WTC11 (cell line): ENCODE results near the gene DYNLT3. TPM values are rescaled to one million over a fixed set of nuclear protein-coding genes. Genes with fewer than 3 reads are reported as not detected.

Experiments
- ATAC-seq: fragments of 200-7000 bp; cut with Tn5 transposase; 2 replicates; pipeline ENCODE4 v1.10.0; 2021; ENCODE audit warnings: mild to moderate bottlenecking, moderate library complexity
- CTCF ChIA-PET: fragments of 300-600 bp; sonication (Branson Sonifier 250); formaldehyde crosslinking; loops from one replicate; lab custom pipeline; 2021; ENCODE audit warnings: antibody characterized with exemption; lab: Charles Lee
- POLR2A ChIA-PET: fragments of 350-600 bp; sonication (Branson Sonifier 250); formaldehyde crosslinking; loops from one replicate; lab custom pipeline; 2021; ENCODE audit warnings: antibody characterized with exemption; lab: Charles Lee
- DNase-seq: peaks from one replicate; pipeline ENCODE4 v3.0.0; 2021; ENCODE audit warnings: low spot score
- H3K27ac Mint-ChIP-seq: 2 replicates; pipeline ENCODE4 v1.8.0; 2021; ENCODE audit warnings: mixed read lengths
- H3K27me3 Mint-ChIP-seq: 2 replicates; pipeline ENCODE4 v1.8.0; 2021; ENCODE audit warnings: low read depth, mild to moderate bottlenecking, moderate library complexity, mixed read lengths
- H3K36me3 Mint-ChIP-seq: 2 replicates; pipeline ENCODE4 v1.8.0; 2021; ENCODE audit warnings: mixed read lengths
- H3K4me1 Mint-ChIP-seq: 2 replicates; pipeline ENCODE4 v1.8.0; 2022; ENCODE audit warnings: mixed read lengths
- H3K4me3 Mint-ChIP-seq: 2 replicates; pipeline ENCODE4 v1.8.0; 2021; ENCODE audit warnings: mild to moderate bottlenecking, moderate library complexity, mixed read lengths
- H3K9me3 Mint-ChIP-seq: 2 replicates; pipeline ENCODE4 v1.8.0; 2021; ENCODE audit warnings: mixed read lengths
- CREB1 ChIP-seq: sonication (generic); formaldehyde crosslinking; IDR thresholded peaks from 2 replicates; pipeline ENCODE4 v1.8.0; 2023; ENCODE audit warnings: mild to moderate bottlenecking, missing genetic modification reagents
- ETV6 ChIP-seq: sonication (generic); formaldehyde crosslinking; IDR thresholded peaks from 2 replicates; pipeline ENCODE4 v1.8.1; 2022; ENCODE audit warnings: mild to moderate bottlenecking, missing genetic modification reagents
- FOXP1 ChIP-seq: sonication (generic); formaldehyde crosslinking; IDR thresholded peaks from 2 replicates; pipeline ENCODE4 v1.8.0; 2022; ENCODE audit warnings: missing genetic modification reagents, mild to moderate bottlenecking, moderate library complexity, borderline replicate concordance
- GTF2I ChIP-seq: fragments of 250-450 bp; sonication (Bioruptor Pico); conservative IDR thresholded peaks from 2 replicates; pipeline ENCODE4 v1.4.0; 2021; ENCODE audit warnings: mild to moderate bottlenecking
- JUN ChIP-seq: sonication (generic); formaldehyde crosslinking; IDR thresholded peaks from 2 replicates; pipeline ENCODE4 v1.8.0; 2023; ENCODE audit warnings: mild to moderate bottlenecking, missing genetic modification reagents
- NFYB ChIP-seq: sonication (generic); formaldehyde crosslinking; conservative IDR thresholded peaks from 2 replicates; pipeline ENCODE4 v1.8.0; 2022; ENCODE audit warnings: low read depth, missing genetic modification reagents
- NR3C1 ChIP-seq: sonication (generic); formaldehyde crosslinking; conservative IDR thresholded peaks from 2 replicates; pipeline ENCODE4 v1.8.1; 2023; ENCODE audit warnings: low read depth, mild to moderate bottlenecking, missing genetic modification reagents
- OVOL2 ChIP-seq: fragments of 250-450 bp; sonication (Bioruptor Pico); IDR thresholded peaks from 2 replicates; pipeline ENCODE4 v1.9.0; 2021; ENCODE audit warnings: mild to moderate bottlenecking, borderline replicate concordance
- SMAD3 ChIP-seq: sonication (generic); formaldehyde crosslinking; IDR thresholded peaks from 2 replicates; pipeline ENCODE4 v1.8.0; 2022; ENCODE audit warnings: missing genetic modification reagents, mild to moderate bottlenecking, borderline replicate concordance
- SOX15 ChIP-seq: fragments of 250-450 bp; sonication (Bioruptor Pico); IDR thresholded peaks from 2 replicates; pipeline ENCODE4 v1.9.0; 2021; ENCODE audit warnings: mild to moderate bottlenecking
- TEAD4 ChIP-seq: sonication (generic); formaldehyde crosslinking; IDR thresholded peaks from 2 replicates; pipeline ENCODE4 v1.8.0; 2022; ENCODE audit warnings: mild to moderate bottlenecking, missing genetic modification reagents
- ZNF232 ChIP-seq: sonication (generic); formaldehyde crosslinking; IDR thresholded peaks from 2 replicates; pipeline ENCODE4 v1.8.0; 2022; ENCODE audit warnings: mild to moderate bottlenecking, missing genetic modification reagents
- total RNA-seq: library from RNA; stranded (reverse); gene quantifications from 3 replicates; pipeline ENCODE4 v1.2.3, GENCODE V29; 2021
- TF ChIP-seq, protein P1 (sequence below): sonication (generic); formaldehyde crosslinking; IDR thresholded peaks from 2 replicates; pipeline ENCODE4 v1.8.1; 2023; ENCODE audit warnings: mild to moderate bottlenecking, missing genetic modification reagents
- TF ChIP-seq, protein P2 (sequence below): sonication (generic); formaldehyde crosslinking; IDR thresholded peaks from 2 replicates; pipeline ENCODE4 v1.8.1; 2022; ENCODE audit warnings: missing genetic modification reagents, borderline replicate concordance
- TF ChIP-seq, protein P3 (sequence below): fragments of 250-450 bp; sonication (Bioruptor Pico); IDR thresholded peaks from 2 replicates; pipeline ENCODE4 v1.9.0; 2021; ENCODE audit warnings: mild to moderate bottlenecking
- TF ChIP-seq, protein P4 (sequence below): sonication (generic); formaldehyde crosslinking; conservative IDR thresholded peaks from 2 replicates; pipeline ENCODE4 v1.8.1; 2022; ENCODE audit warnings: mild to moderate bottlenecking, missing genetic modification reagents
- TF ChIP-seq, protein P5 (sequence below): sonication (generic); formaldehyde crosslinking; IDR thresholded peaks from 2 replicates; pipeline ENCODE4 v1.8.1; 2023; ENCODE audit warnings: mild to moderate bottlenecking, moderate library complexity, missing genetic modification reagents
- TF ChIP-seq, protein P6 (sequence below): sonication (generic); formaldehyde crosslinking; IDR thresholded peaks from 2 replicates; pipeline ENCODE4 v1.8.0; 2022; ENCODE audit warnings: mild to moderate bottlenecking, missing genetic modification reagents
- TF ChIP-seq, protein P7 (sequence below): sonication (generic); formaldehyde crosslinking; IDR thresholded peaks from 2 replicates; pipeline ENCODE4 v1.8.1; 2022; ENCODE audit warnings: low read depth, missing genetic modification reagents, borderline replicate concordance
- TF ChIP-seq, protein P8 (sequence below): fragments of 250-450 bp; sonication (Bioruptor Pico); IDR thresholded peaks from 2 replicates; pipeline ENCODE4 v1.9.0; 2021; ENCODE audit warnings: mild to moderate bottlenecking, borderline replicate concordance

DYNLT3 gene
- total RNA-seq, 1 experiment from 2014 or later = 5.1 TPM

DNA sequence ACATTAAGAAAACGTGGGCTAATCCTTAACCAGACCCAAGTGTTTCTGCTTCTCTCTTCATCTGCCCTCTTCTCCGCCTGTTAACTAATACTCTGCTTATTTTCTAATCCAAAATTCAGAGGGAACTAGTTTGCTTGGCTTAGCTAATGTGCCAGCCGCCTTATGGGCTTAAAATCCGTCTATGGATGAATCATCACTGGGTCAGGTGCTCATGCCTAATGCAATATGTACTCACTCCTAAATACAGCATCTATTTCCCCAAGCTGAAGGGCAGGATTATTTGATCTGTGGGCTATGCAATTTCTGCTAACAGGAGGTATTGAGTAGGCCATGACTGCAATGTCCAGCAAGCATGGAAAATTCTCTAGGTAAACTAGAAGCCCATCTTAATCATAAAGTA is 12.4 kb downstream of the DYNLT3 start (continued):
- TF ChIP-seq JUN (CRISPR knock-in tag) (no peak), ETV6 (CRISPR knock-in tag) (no peak)
- TF ChIP-seq, all 79 proteins: peak for 0

DNA sequence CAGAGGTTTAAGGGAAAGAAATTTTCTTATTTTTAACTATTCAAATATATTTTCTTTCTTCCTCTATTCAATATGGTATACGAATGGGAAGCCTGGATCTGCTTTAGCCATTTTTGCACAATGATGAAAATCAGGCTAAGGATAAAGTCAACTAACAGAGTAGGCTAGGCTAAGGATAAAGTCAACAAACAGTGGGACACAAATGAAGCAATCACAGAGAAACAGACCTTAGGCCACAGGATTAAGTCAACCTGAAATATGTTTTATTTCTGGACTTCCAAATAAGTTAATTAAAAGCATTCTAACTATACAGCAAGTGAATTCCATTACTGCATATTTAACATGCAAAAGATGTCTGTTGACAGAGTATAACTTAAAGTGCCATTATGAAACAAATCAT is 17.0 kb downstream of the DYNLT3 start:
- H3K36me3 Mint-ChIP-seq = no peaks in the 10 kb centered on the region
- ATAC-seq = no peak
- no peak for DNase-seq
- TF ChIP-seq, protein P1, sequence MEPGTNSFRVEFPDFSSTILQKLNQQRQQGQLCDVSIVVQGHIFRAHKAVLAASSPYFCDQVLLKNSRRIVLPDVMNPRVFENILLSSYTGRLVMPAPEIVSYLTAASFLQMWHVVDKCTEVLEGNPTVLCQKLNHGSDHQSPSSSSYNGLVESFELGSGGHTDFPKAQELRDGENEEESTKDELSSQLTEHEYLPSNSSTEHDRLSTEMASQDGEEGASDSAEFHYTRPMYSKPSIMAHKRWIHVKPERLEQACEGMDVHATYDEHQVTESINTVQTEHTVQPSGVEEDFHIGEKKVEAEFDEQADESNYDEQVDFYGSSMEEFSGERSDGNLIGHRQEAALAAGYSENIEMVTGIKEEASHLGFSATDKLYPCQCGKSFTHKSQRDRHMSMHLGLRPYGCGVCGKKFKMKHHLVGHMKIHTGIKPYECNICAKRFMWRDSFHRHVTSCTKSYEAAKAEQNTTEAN (CRISPR knock-in tag) = no peak
- TF ChIP-seq TEAD4 (CRISPR knock-in tag) = no peak
- TF ChIP-seq JUN (CRISPR knock-in tag) = no peak
- TF ChIP-seq, protein P2, sequence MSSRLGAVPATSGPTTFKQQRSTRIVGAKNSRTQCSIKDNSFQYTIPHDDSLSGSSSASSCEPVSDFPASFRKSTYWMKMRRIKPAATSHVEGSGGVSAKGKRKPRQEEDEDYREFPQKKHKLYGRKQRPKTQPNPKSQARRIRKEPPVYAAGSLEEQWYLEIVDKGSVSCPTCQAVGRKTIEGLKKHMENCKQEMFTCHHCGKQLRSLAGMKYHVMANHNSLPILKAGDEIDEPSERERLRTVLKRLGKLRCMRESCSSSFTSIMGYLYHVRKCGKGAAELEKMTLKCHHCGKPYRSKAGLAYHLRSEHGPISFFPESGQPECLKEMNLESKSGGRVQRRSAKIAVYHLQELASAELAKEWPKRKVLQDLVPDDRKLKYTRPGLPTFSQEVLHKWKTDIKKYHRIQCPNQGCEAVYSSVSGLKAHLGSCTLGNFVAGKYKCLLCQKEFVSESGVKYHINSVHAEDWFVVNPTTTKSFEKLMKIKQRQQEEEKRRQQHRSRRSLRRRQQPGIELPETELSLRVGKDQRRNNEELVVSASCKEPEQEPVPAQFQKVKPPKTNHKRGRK (CRISPR knock-in tag) = no peak
- TF ChIP-seq NR3C1 (CRISPR knock-in tag) = no peak
- TF ChIP-seq, protein P3, sequence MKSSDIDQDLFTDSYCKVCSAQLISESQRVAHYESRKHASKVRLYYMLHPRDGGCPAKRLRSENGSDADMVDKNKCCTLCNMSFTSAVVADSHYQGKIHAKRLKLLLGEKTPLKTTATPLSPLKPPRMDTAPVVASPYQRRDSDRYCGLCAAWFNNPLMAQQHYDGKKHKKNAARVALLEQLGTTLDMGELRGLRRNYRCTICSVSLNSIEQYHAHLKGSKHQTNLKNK (CRISPR knock-in tag) = no peak
- no peak for TF ChIP-seq CREB1 (CRISPR knock-in tag)
- TF ChIP-seq, protein P4, sequence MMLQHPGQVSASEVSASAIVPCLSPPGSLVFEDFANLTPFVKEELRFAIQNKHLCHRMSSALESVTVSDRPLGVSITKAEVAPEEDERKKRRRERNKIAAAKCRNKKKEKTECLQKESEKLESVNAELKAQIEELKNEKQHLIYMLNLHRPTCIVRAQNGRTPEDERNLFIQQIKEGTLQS (CRISPR knock-in tag) = no peak
- TF ChIP-seq, protein P5, sequence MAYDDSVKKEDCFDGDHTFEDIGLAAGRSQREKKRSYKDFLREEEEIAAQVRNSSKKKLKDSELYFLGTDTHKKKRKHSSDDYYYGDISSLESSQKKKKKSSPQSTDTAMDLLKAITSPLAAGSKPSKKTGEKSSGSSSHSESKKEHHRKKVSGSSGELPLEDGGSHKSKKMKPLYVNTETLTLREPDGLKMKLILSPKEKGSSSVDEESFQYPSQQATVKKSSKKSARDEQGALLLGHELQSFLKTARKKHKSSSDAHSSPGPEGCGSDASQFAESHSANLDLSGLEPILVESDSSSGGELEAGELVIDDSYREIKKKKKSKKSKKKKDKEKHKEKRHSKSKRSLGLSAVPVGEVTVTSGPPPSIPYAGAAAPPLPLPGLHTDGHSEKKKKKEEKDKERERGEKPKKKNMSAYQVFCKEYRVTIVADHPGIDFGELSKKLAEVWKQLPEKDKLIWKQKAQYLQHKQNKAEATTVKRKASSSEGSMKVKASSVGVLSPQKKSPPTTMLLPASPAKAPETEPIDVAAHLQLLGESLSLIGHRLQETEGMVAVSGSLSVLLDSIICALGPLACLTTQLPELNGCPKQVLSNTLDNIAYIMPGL (CRISPR knock-in tag) = no peak
- no peak for TF ChIP-seq ETV6 (CRISPR knock-in tag)
- TF ChIP-seq ZNF232 (CRISPR knock-in tag) = no peak
- no peak for TF ChIP-seq GTF2I (CRISPR knock-in tag)
- no peak for TF ChIP-seq OVOL2
- TF ChIP-seq SOX15 (CRISPR knock-in tag) = no peak
- no peak for TF ChIP-seq SMAD3 (CRISPR knock-in tag)
- TF ChIP-seq, protein P6, sequence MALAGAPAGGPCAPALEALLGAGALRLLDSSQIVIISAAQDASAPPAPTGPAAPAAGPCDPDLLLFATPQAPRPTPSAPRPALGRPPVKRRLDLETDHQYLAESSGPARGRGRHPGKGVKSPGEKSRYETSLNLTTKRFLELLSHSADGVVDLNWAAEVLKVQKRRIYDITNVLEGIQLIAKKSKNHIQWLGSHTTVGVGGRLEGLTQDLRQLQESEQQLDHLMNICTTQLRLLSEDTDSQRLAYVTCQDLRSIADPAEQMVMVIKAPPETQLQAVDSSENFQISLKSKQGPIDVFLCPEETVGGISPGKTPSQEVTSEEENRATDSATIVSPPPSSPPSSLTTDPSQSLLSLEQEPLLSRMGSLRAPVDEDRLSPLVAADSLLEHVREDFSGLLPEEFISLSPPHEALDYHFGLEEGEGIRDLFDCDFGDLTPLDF (CRISPR knock-in tag) = no peak
- TF ChIP-seq NFYB (CRISPR knock-in tag) = no peak
- TF ChIP-seq, protein P7, sequence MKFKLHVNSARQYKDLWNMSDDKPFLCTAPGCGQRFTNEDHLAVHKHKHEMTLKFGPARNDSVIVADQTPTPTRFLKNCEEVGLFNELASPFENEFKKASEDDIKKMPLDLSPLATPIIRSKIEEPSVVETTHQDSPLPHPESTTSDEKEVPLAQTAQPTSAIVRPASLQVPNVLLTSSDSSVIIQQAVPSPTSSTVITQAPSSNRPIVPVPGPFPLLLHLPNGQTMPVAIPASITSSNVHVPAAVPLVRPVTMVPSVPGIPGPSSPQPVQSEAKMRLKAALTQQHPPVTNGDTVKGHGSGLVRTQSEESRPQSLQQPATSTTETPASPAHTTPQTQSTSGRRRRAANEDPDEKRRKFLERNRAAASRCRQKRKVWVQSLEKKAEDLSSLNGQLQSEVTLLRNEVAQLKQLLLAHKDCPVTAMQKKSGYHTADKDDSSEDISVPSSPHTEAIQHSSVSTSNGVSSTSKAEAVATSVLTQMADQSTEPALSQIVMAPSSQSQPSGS = no peak
- TF ChIP-seq, protein P8, sequence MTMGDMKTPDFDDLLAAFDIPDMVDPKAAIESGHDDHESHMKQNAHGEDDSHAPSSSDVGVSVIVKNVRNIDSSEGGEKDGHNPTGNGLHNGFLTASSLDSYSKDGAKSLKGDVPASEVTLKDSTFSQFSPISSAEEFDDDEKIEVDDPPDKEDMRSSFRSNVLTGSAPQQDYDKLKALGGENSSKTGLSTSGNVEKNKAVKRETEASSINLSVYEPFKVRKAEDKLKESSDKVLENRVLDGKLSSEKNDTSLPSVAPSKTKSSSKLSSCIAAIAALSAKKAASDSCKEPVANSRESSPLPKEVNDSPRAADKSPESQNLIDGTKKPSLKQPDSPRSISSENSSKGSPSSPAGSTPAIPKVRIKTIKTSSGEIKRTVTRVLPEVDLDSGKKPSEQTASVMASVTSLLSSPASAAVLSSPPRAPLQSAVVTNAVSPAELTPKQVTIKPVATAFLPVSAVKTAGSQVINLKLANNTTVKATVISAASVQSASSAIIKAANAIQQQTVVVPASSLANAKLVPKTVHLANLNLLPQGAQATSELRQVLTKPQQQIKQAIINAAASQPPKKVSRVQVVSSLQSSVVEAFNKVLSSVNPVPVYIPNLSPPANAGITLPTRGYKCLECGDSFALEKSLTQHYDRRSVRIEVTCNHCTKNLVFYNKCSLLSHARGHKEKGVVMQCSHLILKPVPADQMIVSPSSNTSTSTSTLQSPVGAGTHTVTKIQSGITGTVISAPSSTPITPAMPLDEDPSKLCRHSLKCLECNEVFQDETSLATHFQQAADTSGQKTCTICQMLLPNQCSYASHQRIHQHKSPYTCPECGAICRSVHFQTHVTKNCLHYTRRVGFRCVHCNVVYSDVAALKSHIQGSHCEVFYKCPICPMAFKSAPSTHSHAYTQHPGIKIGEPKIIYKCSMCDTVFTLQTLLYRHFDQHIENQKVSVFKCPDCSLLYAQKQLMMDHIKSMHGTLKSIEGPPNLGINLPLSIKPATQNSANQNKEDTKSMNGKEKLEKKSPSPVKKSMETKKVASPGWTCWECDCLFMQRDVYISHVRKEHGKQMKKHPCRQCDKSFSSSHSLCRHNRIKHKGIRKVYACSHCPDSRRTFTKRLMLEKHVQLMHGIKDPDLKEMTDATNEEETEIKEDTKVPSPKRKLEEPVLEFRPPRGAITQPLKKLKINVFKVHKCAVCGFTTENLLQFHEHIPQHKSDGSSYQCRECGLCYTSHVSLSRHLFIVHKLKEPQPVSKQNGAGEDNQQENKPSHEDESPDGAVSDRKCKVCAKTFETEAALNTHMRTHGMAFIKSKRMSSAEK = no peak
- TF ChIP-seq FOXP1 (CRISPR knock-in tag) = no peak
- TF ChIP-seq, all 79 proteins: peak for 0
- Mint-ChIP-seq H3K9me3 (no peaks in the 10 kb centered on the region), H3K4me3 (no peak overlapping the region), H3K4me1 (no peaks in the 10 kb centered on the region), H3K27ac (no peak overlapping the region), H3K27me3 (no peaks in the 10 kb centered on the region)
- POLR2A ChIA-PET = no interaction called here
- CTCF ChIA-PET = no interaction called here
